Liver (tissue), 9 donors: ENCODE results near the gene BRSK1. TPM values are rescaled to one million over a fixed set of nuclear protein-coding genes. Genes with fewer than 3 reads are reported as not detected.

Source experiments
- DNase-seq: peaks from one replicate; pipeline ENCODE4 v3.0.0-alpha.2; 2017; ENCODE audit warnings: low spot score
- H3K27ac ChIP-seq, 2 donors: one replicate each; pipeline ENCODE4 v1.7.0; 2013; ENCODE audit warnings: inconsistent platforms in 2 of 2, low read length in 2 of 2, control low read depth in 1 of 2, low read depth in 1 of 2, mild to moderate bottlenecking in 1 of 2
- H3K27me3 ChIP-seq, 4 donors: one replicate each; pipeline versions ENCODE4 v1.6.1 to v1.7.0; 2013; ENCODE audit warnings: low read length in 3 of 4, inconsistent platforms in 1 of 4, mild to moderate bottlenecking in 1 of 4, moderate library complexity in 1 of 4; ENCODE audit not compliant: control insufficient read depth in 4 of 4, insufficient read depth in 4 of 4
- H3K36me3 ChIP-seq, 4 donors: one replicate each; pipeline versions ENCODE4 v1.6.1 to v1.7.0; 2013; ENCODE audit warnings: low read length in 3 of 4, mild to moderate bottlenecking in 3 of 4, low read depth in 1 of 4, moderate library complexity in 1 of 4; ENCODE audit not compliant: control insufficient read depth in 4 of 4, insufficient read depth in 3 of 4
- H3K4me1 ChIP-seq, 4 donors: one replicate each; pipeline versions ENCODE4 v1.6.1 to v1.7.0; 2013; ENCODE audit warnings: low read length in 3 of 4, mild to moderate bottlenecking in 3 of 4, moderate library complexity in 1 of 4; ENCODE audit not compliant: control insufficient read depth in 4 of 4, insufficient read depth in 4 of 4
- H3K4me3 ChIP-seq, 3 donors: one replicate each; pipeline versions ENCODE4 v1.6.1 to v1.7.0; 2013; ENCODE audit warnings: low read length in 3 of 3, control low read depth in 1 of 3, low read depth in 1 of 3, mild to moderate bottlenecking in 1 of 3
- H3K9ac ChIP-seq, 2 donors: one replicate each; pipeline ENCODE4 v1.7.0; 2013; ENCODE audit warnings: low read length in 2 of 2, mild to moderate bottlenecking in 2 of 2, moderate library complexity in 2 of 2, control low read depth in 1 of 2, low read depth in 1 of 2
- H3K9me3 ChIP-seq, 4 donors: one replicate each; pipeline versions ENCODE4 v1.6.1 to v1.7.0; 2013; ENCODE audit warnings: low read length in 3 of 4; ENCODE audit not compliant: control insufficient read depth in 4 of 4
- CTCF ChIP-seq: fragments of 150-350 bp; IDR thresholded peaks from 2 replicates; pipeline ENCODE4 v1.5.1; 2017; ENCODE audit warnings: improper control_type of control experiment, low read depth, low read length; ENCODE audit not compliant: missing input control
- EGR1 ChIP-seq, 2 donors: IDR thresholded peaks; 2 replicates each; pipeline ENCODE4 v1.6.1; 2016 to 2018; ENCODE audit warnings: antibody characterized with exemption in 2 of 2, low read depth in 2 of 2
- FOXA1 ChIP-seq: IDR thresholded peaks from 2 replicates; pipeline ENCODE4 v1.6.1; 2016; ENCODE audit warnings: antibody characterized with exemption
- FOXA2 ChIP-seq: IDR thresholded peaks from 2 replicates; pipeline ENCODE4 v1.6.1; 2016; ENCODE audit warnings: antibody characterized with exemption
- GABPA ChIP-seq, 2 donors: IDR thresholded peaks in 1 of 2; conservative IDR thresholded peaks in 1 of 2; 2 replicates each; pipeline ENCODE4 v1.6.1; 2016; ENCODE audit warnings: antibody characterized with exemption in 2 of 2, mild to moderate bottlenecking in 1 of 2, moderate library complexity in 1 of 2
- HNF4A ChIP-seq, 2 donors: conservative IDR thresholded peaks; 2 replicates each; pipeline ENCODE4 v1.6.1; 2016; ENCODE audit warnings: antibody characterized with exemption in 2 of 2, mild to moderate bottlenecking in 2 of 2
- HNF4G ChIP-seq: IDR thresholded peaks from 2 replicates; pipeline ENCODE4 v1.6.1; 2016; ENCODE audit warnings: antibody characterized with exemption
- JUND ChIP-seq, 2 donors: IDR thresholded peaks; 2 replicates each; pipeline ENCODE4 v1.6.1; 2016; ENCODE audit warnings: antibody characterized with exemption in 2 of 2
- MAX ChIP-seq: IDR thresholded peaks from 2 replicates; pipeline ENCODE4 v1.6.1; 2016; ENCODE audit warnings: antibody characterized with exemption
- NR2F2 ChIP-seq: IDR thresholded peaks from 2 replicates; pipeline ENCODE4 v1.6.1; 2016; ENCODE audit warnings: antibody characterized with exemption
- RAD21 ChIP-seq, 2 donors: IDR thresholded peaks; 2 replicates each; pipeline ENCODE4 v1.6.1; 2016; ENCODE audit warnings: antibody characterized with exemption in 2 of 2, mild to moderate bottlenecking in 2 of 2
- RXRA ChIP-seq, 2 donors: IDR thresholded peaks; 2 replicates each; pipeline ENCODE4 v1.6.1; 2017 to 2018; ENCODE audit warnings: antibody characterized with exemption in 2 of 2, mild to moderate bottlenecking in 1 of 2
- SP1 ChIP-seq: IDR thresholded peaks from 2 replicates; pipeline ENCODE4 v1.6.1; 2018; ENCODE audit warnings: antibody characterized with exemption, mild to moderate bottlenecking
- TAF1 ChIP-seq: conservative IDR thresholded peaks from 2 replicates; pipeline ENCODE4 v1.6.1; 2016; ENCODE audit warnings: antibody characterized with exemption, mild to moderate bottlenecking
- YY1 ChIP-seq: IDR thresholded peaks from 2 replicates; pipeline ENCODE4 v1.6.1; 2016; ENCODE audit warnings: antibody characterized with exemption, mild to moderate bottlenecking
- ZBTB33 ChIP-seq: IDR thresholded peaks from 2 replicates; pipeline ENCODE4 v1.6.1; 2016; ENCODE audit warnings: antibody characterized with exemption
- WGBS: extraction: QIAGEN DNeasy Blood & Tissue Kit; methylation state at CpG from one replicate; pipeline ENCODE4 v1.1.7; 2013; 5-methylcytosine and 5-hydroxymethylcytosine counted together
- polyA plus RNA-seq, 2 donors: library from polyadenylated mRNA; stranded (reverse) in 1 of 2; unstranded in 1 of 2; fragments of 200-250 nt in 1 of 2; fragments of >200 nt in 1 of 2; fragmentation: Nextera tagmentation in 1 of 2; extraction: Ambion mirVana in 1 of 2; gene quantifications; one replicate each; pipeline versions ENCODE4 v1.2.1 to v1.2.3, GENCODE V29; 2013 to 2015
- total RNA-seq, 2 donors: library from RNA; depleted of rRNA; stranded (reverse); fragments of >200 nt; gene quantifications; one replicate each; pipeline ENCODE4 v1.2.3, GENCODE V29; 2014
- TF ChIP-seq, protein P1 (sequence below): IDR thresholded peaks from 2 replicates; pipeline ENCODE4 v1.6.1; 2016; ENCODE audit warnings: antibody characterized with exemption
- TF ChIP-seq, protein P2 (sequence below): IDR thresholded peaks from 2 replicates; pipeline ENCODE4 v1.6.1; 2016; ENCODE audit warnings: antibody characterized with exemption, mild to moderate bottlenecking
- donor health status: healthy.
- donor health status: healthy.
- donor health status: healthy.
- donor health status: healthy.
- donor health status: healthy.

BRSK1 gene
- total and polyA plus RNA-seq, 4 donors, result 0.10 to 0.65 (median 0.42) TPM; not detected in 1

- DNase-seq, result no peak
- TF ChIP-seq HNF4A (conservative IDR thresholded peaks at IDR 0.05) (peak; percentile 12 to 40), SP1 (peak; percentile 11)
- TF ChIP-seq, protein P1, sequence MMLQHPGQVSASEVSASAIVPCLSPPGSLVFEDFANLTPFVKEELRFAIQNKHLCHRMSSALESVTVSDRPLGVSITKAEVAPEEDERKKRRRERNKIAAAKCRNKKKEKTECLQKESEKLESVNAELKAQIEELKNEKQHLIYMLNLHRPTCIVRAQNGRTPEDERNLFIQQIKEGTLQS, result no peak
- 57% methylated on average over 11 of the region's 11 CpGs for WGBS
- H3K9me3 ChIP-seq, result no peaks in the 10 kb centered on the region
- H3K27me3 ChIP-seq, result no peaks in the 10 kb centered on the region
- no peak overlapping the region for H3K27ac ChIP-seq
- H3K4me3 ChIP-seq, result no peak overlapping the region
- no peak overlapping the region for H3K9ac ChIP-seq
- peaks cover 0 to 5% (median 1%) of the 10 kb centered on the region in 4 donors for H3K4me1 ChIP-seq
- H3K36me3 ChIP-seq, result no peaks in the 10 kb centered on the region
Observed at GRCh38 chr19:55333870-55334269, 50.1 kb downstream of the BRSK1 start.

DNA sequence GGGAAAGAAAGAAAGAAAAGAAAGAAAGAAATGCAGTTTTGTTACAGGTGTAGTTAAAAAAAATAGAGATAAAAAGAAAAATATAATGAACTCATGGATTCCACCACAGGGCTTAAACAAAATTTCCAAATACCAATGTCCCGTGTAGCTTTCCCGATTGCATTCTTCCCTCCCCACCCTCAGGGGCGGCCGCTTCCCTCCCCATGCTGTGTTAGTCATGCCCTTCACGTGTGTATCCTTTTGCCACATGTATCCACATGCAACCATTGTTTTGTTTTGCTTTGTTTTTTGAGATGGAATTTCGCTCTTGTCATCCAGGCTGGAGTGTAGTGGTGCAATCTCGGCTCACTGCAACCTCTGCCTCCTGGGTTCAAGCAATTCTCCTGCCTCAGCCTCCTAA, 52.3 kb downstream of the BRSK1 start:
- WGBS, result 81% methylated on average over 7 of the region's 7 CpGs
- TF ChIP-seq YY1, result no peak
- TF ChIP-seq NR2F2, result no peak
- TF ChIP-seq RXRA (IDR thresholded peaks at IDR 0.05), result no peak
- no peak for TF ChIP-seq FOXA1
- TF ChIP-seq HNF4G, result no peak
- TF ChIP-seq ZBTB33, result no peak
- TF ChIP-seq, protein P1, result no peak
- no peak for TF ChIP-seq MAX
- TF ChIP-seq FOXA2, result no peak
- no peak for TF ChIP-seq SP1
- no peak for TF ChIP-seq TAF1
- no peak for TF ChIP-seq RAD21 (IDR thresholded peaks at IDR 0.05)
- TF ChIP-seq EGR1 (IDR thresholded peaks at IDR 0.05; ENCODE audit: low read depth in 2 of 2), result no peak
- TF ChIP-seq HNF4A (conservative IDR thresholded peaks at IDR 0.05), result no peak
- no peak for TF ChIP-seq JUND (IDR thresholded peaks at IDR 0.05)
- TF ChIP-seq, protein P2, sequence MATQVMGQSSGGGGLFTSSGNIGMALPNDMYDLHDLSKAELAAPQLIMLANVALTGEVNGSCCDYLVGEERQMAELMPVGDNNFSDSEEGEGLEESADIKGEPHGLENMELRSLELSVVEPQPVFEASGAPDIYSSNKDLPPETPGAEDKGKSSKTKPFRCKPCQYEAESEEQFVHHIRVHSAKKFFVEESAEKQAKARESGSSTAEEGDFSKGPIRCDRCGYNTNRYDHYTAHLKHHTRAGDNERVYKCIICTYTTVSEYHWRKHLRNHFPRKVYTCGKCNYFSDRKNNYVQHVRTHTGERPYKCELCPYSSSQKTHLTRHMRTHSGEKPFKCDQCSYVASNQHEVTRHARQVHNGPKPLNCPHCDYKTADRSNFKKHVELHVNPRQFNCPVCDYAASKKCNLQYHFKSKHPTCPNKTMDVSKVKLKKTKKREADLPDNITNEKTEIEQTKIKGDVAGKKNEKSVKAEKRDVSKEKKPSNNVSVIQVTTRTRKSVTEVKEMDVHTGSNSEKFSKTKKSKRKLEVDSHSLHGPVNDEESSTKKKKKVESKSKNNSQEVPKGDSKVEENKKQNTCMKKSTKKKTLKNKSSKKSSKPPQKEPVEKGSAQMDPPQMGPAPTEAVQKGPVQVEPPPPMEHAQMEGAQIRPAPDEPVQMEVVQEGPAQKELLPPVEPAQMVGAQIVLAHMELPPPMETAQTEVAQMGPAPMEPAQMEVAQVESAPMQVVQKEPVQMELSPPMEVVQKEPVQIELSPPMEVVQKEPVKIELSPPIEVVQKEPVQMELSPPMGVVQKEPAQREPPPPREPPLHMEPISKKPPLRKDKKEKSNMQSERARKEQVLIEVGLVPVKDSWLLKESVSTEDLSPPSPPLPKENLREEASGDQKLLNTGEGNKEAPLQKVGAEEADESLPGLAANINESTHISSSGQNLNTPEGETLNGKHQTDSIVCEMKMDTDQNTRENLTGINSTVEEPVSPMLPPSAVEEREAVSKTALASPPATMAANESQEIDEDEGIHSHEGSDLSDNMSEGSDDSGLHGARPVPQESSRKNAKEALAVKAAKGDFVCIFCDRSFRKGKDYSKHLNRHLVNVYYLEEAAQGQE, result no peak
- TF ChIP-seq GABPA (IDR thresholded peaks at IDR 0.05 in 1 of 2, conservative IDR thresholded peaks at IDR 0.05 in 1 of 2), result no peak
- no peak for TF ChIP-seq CTCF
- Histone ChIP-seq H3K27me3 (no peaks in the 10 kb centered on the region), H3K9me3 (no peaks in the 10 kb centered on the region), H3K4me1 (peaks cover 8 to 17% (median 11%) of the 10 kb centered on the region in 4 donors), H3K4me3 (no peak overlapping the region), H3K36me3 (no peaks in the 10 kb centered on the region), H3K9ac (no peak overlapping the region), H3K27ac (no peak overlapping the region)
- DNase-seq, result no peak
